Measurements from ENCODE around the gene CHAT.
"Not testable (repeated sequence)": the region's sequence is repeated elsewhere in the genome, so short reads cannot be mapped to it uniquely, and the experiment has no call there.

The CHAT gene

GRCh38 chr10:49664842-49665355 lies 51.1 kb downstream of the CHAT start:
- no peak overlapping the region for H3K27ac ChIP-seq
- TF ChIP-seq, protein P1, sequence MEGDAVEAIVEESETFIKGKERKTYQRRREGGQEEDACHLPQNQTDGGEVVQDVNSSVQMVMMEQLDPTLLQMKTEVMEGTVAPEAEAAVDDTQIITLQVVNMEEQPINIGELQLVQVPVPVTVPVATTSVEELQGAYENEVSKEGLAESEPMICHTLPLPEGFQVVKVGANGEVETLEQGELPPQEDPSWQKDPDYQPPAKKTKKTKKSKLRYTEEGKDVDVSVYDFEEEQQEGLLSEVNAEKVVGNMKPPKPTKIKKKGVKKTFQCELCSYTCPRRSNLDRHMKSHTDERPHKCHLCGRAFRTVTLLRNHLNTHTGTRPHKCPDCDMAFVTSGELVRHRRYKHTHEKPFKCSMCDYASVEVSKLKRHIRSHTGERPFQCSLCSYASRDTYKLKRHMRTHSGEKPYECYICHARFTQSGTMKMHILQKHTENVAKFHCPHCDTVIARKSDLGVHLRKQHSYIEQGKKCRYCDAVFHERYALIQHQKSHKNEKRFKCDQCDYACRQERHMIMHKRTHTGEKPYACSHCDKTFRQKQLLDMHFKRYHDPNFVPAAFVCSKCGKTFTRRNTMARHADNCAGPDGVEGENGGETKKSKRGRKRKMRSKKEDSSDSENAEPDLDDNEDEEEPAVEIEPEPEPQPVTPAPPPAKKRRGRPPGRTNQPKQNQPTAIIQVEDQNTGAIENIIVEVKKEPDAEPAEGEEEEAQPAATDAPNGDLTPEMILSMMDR (conservative IDR thresholded peaks at IDR 0.05): no peak

- TF ChIP-seq, protein P1 (conservative IDR thresholded peaks at IDR 0.05): no peak
- H3K27ac ChIP-seq: no peak overlapping the region
These were observed 52.3 kb downstream of the CHAT start for GRCh38 chr10:49666054-49666615.

- no peak overlapping the region for H3K27ac ChIP-seq
- TF ChIP-seq, protein P1 (conservative IDR thresholded peaks at IDR 0.05): no peak
These were observed 52.8 kb downstream of the CHAT start for GRCh38 chr10:49666685-49667084.

- TF ChIP-seq, protein P1 (conservative IDR thresholded peaks at IDR 0.05): no peak
- H3K27ac ChIP-seq: no peak overlapping the region
These were observed 54.2 kb downstream of the CHAT start for GRCh38 chr10:49667991-49668390.

- no peak overlapping the region for H3K27ac ChIP-seq
- TF ChIP-seq, protein P1 (conservative IDR thresholded peaks at IDR 0.05): no peak
These were observed 54.8 kb downstream of the CHAT start for GRCh38 chr10:49668684-49669083.

- TF ChIP-seq, protein P1 (conservative IDR thresholded peaks at IDR 0.05): no peak
- H3K27ac ChIP-seq: no peak overlapping the region
These were observed 65.1 kb downstream of the CHAT start for GRCh38 chr10:49678827-49679479.

- TF ChIP-seq, protein P1 (conservative IDR thresholded peaks at IDR 0.05): no peak
- H3K27ac ChIP-seq: no peak within 1 kb of the TSS
These were observed 65.7 kb downstream of the CHAT start, which contains the start of gene C10orf53 for GRCh38 chr10:49679480-49679893. TSS of gene C10orf53 (plus strand) at chr10:49679651. CDS start at chr10:49679698, 47 bp downstream.

GRCh38 chr10:49682449-49682848 lies 68.6 kb downstream of the CHAT start:
- not testable (repeated sequence) for H3K27ac ChIP-seq

Data from VCaP (cell line).